Heart left ventricle (tissue), 16 donors: Measurements from ENCODE around the gene MATN1. TPM values are rescaled to one million over a fixed set of nuclear protein-coding genes. Genes with fewer than 3 reads are reported as not detected.

Experiments
- ATAC-seq, 4 donors: fragments of 200-7000 bp; cut with Tn5 transposase; one replicate each; pipeline ENCODE4 v1.9.1; 2020 to 2022; ENCODE audit warnings: moderate library complexity in 4 of 4, mild to moderate bottlenecking in 3 of 4, moderate number of reproducible peaks in 1 of 4
- DNase-seq, 5 donors: peaks; one replicate each; pipeline ENCODE4 v3.0.0-alpha.2; 2020
- H3K27ac ChIP-seq, 12 donors: fragments of 200-600 bp; sonication (generic) in 4 of 12; one replicate each; pipeline versions ENCODE4 v1.5.0 to v1.8.0; 2016 to 2022; ENCODE audit warnings: mild to moderate bottlenecking in 2 of 12
- H3K27me3 ChIP-seq, 9 donors: fragments of 200-600 bp; sonication (generic) in 2 of 9; one replicate each; pipeline versions ENCODE4 v1.5.1 to v1.8.0; 2016 to 2022; ENCODE audit warnings: mild to moderate bottlenecking in 3 of 9
- H3K36me3 ChIP-seq, 9 donors: fragments of 200-600 bp; sonication (generic) in 2 of 9; one replicate each; pipeline versions ENCODE4 v1.5.0 to v1.8.0; 2018 to 2022; ENCODE audit warnings: mild to moderate bottlenecking in 2 of 9
- H3K4me1 ChIP-seq, 12 donors: fragments of 200-600 bp; sonication (generic) in 4 of 12; one replicate each; pipeline versions ENCODE4 v1.5.0 to v1.8.0; 2016 to 2022; ENCODE audit warnings: mild to moderate bottlenecking in 3 of 12
- H3K4me3 ChIP-seq, 12 donors: fragments of 200-600 bp; sonication (generic) in 4 of 12; one replicate each; pipeline versions ENCODE4 v1.5.0 to v1.8.0; 2017 to 2022; ENCODE audit warnings: mild to moderate bottlenecking in 9 of 12, moderate library complexity in 4 of 12
- H3K9me3 ChIP-seq, 12 donors: fragments of 200-600 bp; sonication (generic) in 4 of 12; one replicate each; pipeline versions ENCODE4 v1.5.0 to v1.8.0; 2016 to 2022; ENCODE audit warnings: mild to moderate bottlenecking in 1 of 12
- CTCF ChIP-seq, 12 donors: fragments of 200-600 bp; sonication (generic) in 4 of 12; IDR thresholded peaks; one replicate each; pipeline versions ENCODE4 v1.5.0 to v1.8.0; 2018 to 2022; ENCODE audit warnings: antibody characterized with exemption in 12 of 12, mild to moderate bottlenecking in 5 of 12
- POLR2A ChIP-seq, 2 donors: fragments of 450-650 bp; IDR thresholded peaks; one replicate each; pipeline ENCODE4 v1.6.1; 2017; ENCODE audit warnings: antibody characterized with exemption in 2 of 2, mild to moderate bottlenecking in 2 of 2, moderate library complexity in 2 of 2
- WGBS, 4 donors: extraction: QIAGEN DNeasy Blood & Tissue Kit in 2 of 4; methylation state at CpG; one replicate each; pipeline versions ENCODE4 v1.1.5 to v1.1.7; 2013 to 2018; 5-methylcytosine and 5-hydroxymethylcytosine counted together
- intact Hi-C, 10 donors: fragments of 100-400 bp; cut with DNase I; formaldehyde crosslinking; loops; one replicate each; pipeline versions ENCODE4 v1.11.1 to v1.14.2; 2022
- polyA plus RNA-seq, 2 donors: library from polyadenylated mRNA; stranded (reverse); fragments of 200-250 nt; gene quantifications; one replicate each; pipeline ENCODE4 v1.2.3, GENCODE V29; 2013
- total RNA-seq, 9 donors: library from RNA; depleted of rRNA in 2 of 9; stranded (reverse); fragments of >200 nt in 2 of 9; fragmentation: NEBNext Ultra II Directional in 3 of 9; extraction: Animal tissue kit (Norgen Biotek cat#: 25700) in 3 of 9; gene quantifications; one replicate each; pipeline versions ENCODE4 v1.1.0 to v1.2.4, GENCODE V29; 2016 to 2023
- donor health status: ischemic (EF 13 %, LVEDD 7.1; RV severe dilation, severe dysfunction).
- donor health status: healthy with polysubstance abuse.
- donor health status: DM: no; HTN: yes; CAD: no.
- donor health status: DM: no; HTN: no; CAD: no.
- donor health status: ischemic (EF 25% LVEDD 6.9; RV normal size, moderate dysfunction).
- donor health status: ischemic (EF 25% LVEDD 5.7; RV mildly dilated, moderate dysfunction).
- donor health status: healthy.
- donor health status: DM: yes; HTN: yes; CAD: no.
- donor health status: ischemic (EF 35%, LVEDD 5.7; RV mildly dilated, moderate dysfunction).
- donor health status: nonischemic (EF 11% LVEDD 7.7; RV severe dilation, severe dysfunction).
- donor health status: DM: yes; HTN: yes; CAD: no.
- donor health status: PGD.
- donor health status: ischemic (EF 29% LVEDD 5.4; RV normal size, mild dysfunction).
- donor health status: nonischemic (EF 23%, LVEDD 6.1; RV moderate dilation, normal function).

MATN1 gene
- total and polyA plus RNA-seq, 11 donors, result 0.67 TPM; not detected in 10

- 85 to 95% (median 90%) methylated on average over 4 of the region's 4 CpGs for WGBS, 4 donors
- H3K27me3 ChIP-seq, result peaks cover 0 to 6% (median 0%) of the 10 kb centered on the region in 9 donors
- no peak overlapping the region for H3K27ac ChIP-seq
- peaks cover 0 to 8% (median 0%) of the 10 kb centered on the region in 12 donors for H3K4me1 ChIP-seq
- no peaks in the 10 kb centered on the region for H3K9me3 ChIP-seq
- no peak for TF ChIP-seq CTCF (IDR thresholded peaks at IDR 0.05)
- DNase-seq, result no peak
- no peak for ATAC-seq
- intact Hi-C loops, result loop anchor here in 1 of 10 donors (5.0 kb wide), 1 partner anchor 193 kb away; no protein-coding TSS in a partner anchor
- peaks cover 0 to 68% (median 0%) of the 10 kb centered on the region in 9 donors for H3K36me3 ChIP-seq
- H3K4me3 ChIP-seq, result no peak overlapping the region
Measured at GRCh38 chr1:30734106-30734505, 10.7 kb upstream of the MATN1 start.

GRCh38 chr1:30733493-30733892, 10.1 kb upstream of the MATN1 start:
- H3K4me3 ChIP-seq, result no peak overlapping the region
- no peak for TF ChIP-seq POLR2A (IDR thresholded peaks at IDR 0.05)
- no peak for TF ChIP-seq CTCF (IDR thresholded peaks at IDR 0.05)
- peaks cover 0 to 8% (median 0%) of the 10 kb centered on the region in 12 donors for H3K4me1 ChIP-seq
- H3K9me3 ChIP-seq, result no peaks in the 10 kb centered on the region
- ATAC-seq, result no peak
- 69 to 89% (median 87%) methylated on average over 7 to 8 of the region's 8 CpGs for WGBS, 4 donors
- no peaks in the 10 kb centered on the region for H3K27me3 ChIP-seq
- DNase-seq, result no peak
- intact Hi-C loops, result loop anchor here in 1 of 10 donors (5.0 kb wide), 1 partner anchor 194 kb away; no protein-coding TSS in a partner anchor
- H3K27ac ChIP-seq, result no peak overlapping the region
- H3K36me3 ChIP-seq, result peaks cover 0 to 62% (median 0%) of the 10 kb centered on the region in 9 donors

- DNase-seq (no peak), ATAC-seq (no peak)
- intact Hi-C loops, result loop anchor here in 1 of 10 donors (5.0 kb wide), 1 partner anchor 195 kb away; no protein-coding TSS in a partner anchor
- Histone ChIP-seq H3K36me3 (peaks cover 0 to 51% (median 0%) of the 10 kb centered on the region in 9 donors), H3K9me3 (no peaks in the 10 kb centered on the region), H3K27me3 (no peaks in the 10 kb centered on the region), H3K27ac (peak overlapping the region in 1 of 12 donors; percentile 10), H3K4me3 (no peak overlapping the region), H3K4me1 (peaks cover 0 to 8% (median 0%) of the 10 kb centered on the region in 12 donors)
- WGBS, 4 donors, result 78 to 86% (median 81%) methylated on average over 6 to 10 of the region's 10 CpGs
- TF ChIP-seq POLR2A (IDR thresholded peaks at IDR 0.05) (no peak), CTCF (IDR thresholded peaks at IDR 0.05) (no peak)
Measured at GRCh38 chr1:30732277-30732996, 9.1 kb upstream of the MATN1 start.

GRCh38 chr1:30731806-30732276, 8.5 kb upstream of the MATN1 start:
- H3K27ac ChIP-seq, result no peak overlapping the region
- 82 to 87% (median 83%) methylated on average over 8 of the region's 8 CpGs for whole genome bisulfite sequencing, 4 donors
- TF ChIP-seq POLR2A (IDR thresholded peaks at IDR 0.05) (no peak), CTCF (IDR thresholded peaks at IDR 0.05) (no peak)
- H3K36me3 ChIP-seq, result peaks cover 0 to 45% (median 0%) of the 10 kb centered on the region in 9 donors
- ATAC-seq, result peak in 1 of 4 donors; percentile 7
- intact Hi-C loops, result loop anchor here in 1 of 10 donors (5.0 kb wide), 1 partner anchor 195 kb away; no protein-coding TSS in a partner anchor
- H3K4me3 ChIP-seq, result no peak overlapping the region
- DNase-seq, result no peak
- H3K27me3 ChIP-seq, result no peaks in the 10 kb centered on the region
- H3K9me3 ChIP-seq, result no peaks in the 10 kb centered on the region
- H3K4me1 ChIP-seq, result peaks cover 0 to 8% (median 0%) of the 10 kb centered on the region in 12 donors
